ENCODE data around the gene ALDH4A1. TPM values are rescaled to one million over a fixed set of nuclear protein-coding genes. Genes with fewer than 3 reads are reported as not detected.

ALDH4A1 gene
- total and polyA plus RNA-seq, 2 of the 4 experiments (the other 2 are of a cell fraction): 8.6 to 21.1 TPM

DNA sequence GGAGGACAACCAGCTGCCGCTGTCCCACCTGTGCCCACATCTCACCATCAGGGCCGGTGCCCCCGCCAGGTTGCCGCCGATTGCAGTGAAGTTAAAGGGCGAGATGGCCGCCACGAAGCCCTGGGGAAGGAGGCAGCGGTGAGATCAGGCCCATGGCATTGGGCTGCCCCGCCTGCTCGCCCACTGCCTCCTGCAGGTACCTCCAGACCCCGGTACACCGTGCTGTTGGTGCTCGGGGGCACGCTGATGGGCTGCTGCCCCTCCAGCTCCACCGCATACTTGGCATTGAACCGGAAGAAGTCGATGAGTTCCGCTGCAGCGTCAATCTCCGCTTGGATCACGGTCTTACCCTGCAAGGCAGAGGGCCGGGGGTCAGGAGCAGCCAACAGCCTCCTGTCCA, 19.3 kb downstream of the ALDH4A1 start:
- peaks cover 5% of the 10 kb centered on the region; the same call in 1 of the 2 replicates for H3K9me1 ChIP-seq (ENCODE audit: insufficient read depth, low read length)
- H4K5ac ChIP-seq (ENCODE audit: low read depth, low read length): no peak overlapping the region
- in situ Hi-C loops (cut with MboI; ENCODE audit: low sequenced_read_pairs): no loop called here
- H3K9me3 ChIP-seq (ENCODE audit: control insufficient read depth, insufficient read depth, low read length): no peaks in the 10 kb centered on the region
- H3K4ac ChIP-seq (ENCODE audit: low read depth, low read length): no peak overlapping the region
- no peak overlapping the region for H3K4me3 ChIP-seq (ENCODE audit: insufficient read depth, low read depth, low read length)
- no peak overlapping the region for H4K91ac ChIP-seq (ENCODE audit: insufficient read depth, low read depth, low read length)
- H3K56ac ChIP-seq (ENCODE audit: extremely low read depth, insufficient read depth, low read length): no peak overlapping the region
- no peak overlapping the region for H3K27ac ChIP-seq (ENCODE audit: insufficient read depth, low read length)
- DNase-seq (no peak), ATAC-seq (ENCODE audit: low read depth) (no peak)
- H4K20me1 ChIP-seq (ENCODE audit: insufficient read depth, low read length): no peaks in the 10 kb centered on the region; the same call in none of the 2 replicates
- WGBS, 2 experiments (ENCODE audit: extremely low coverage in 2 of 2, insufficient read length in 1 of 2): 89% methylated on average over 15 of the region's 23 CpGs; no CpG with 5 or more reads in 1 of the 2 experiments
- intact Hi-C loops (cut with micrococcal nuclease): no loop called here
- H3K18ac ChIP-seq (ENCODE audit: low read depth, low read length): no peak overlapping the region
- H3K36me3 ChIP-seq (ENCODE audit: control insufficient read depth, insufficient read depth, low read length): peaks cover 2% of the 10 kb centered on the region; the same call in 1 of the 2 replicates
- H3K79me1 ChIP-seq (ENCODE audit: low read depth in 1 of 2, low read length in 2 of 2): no peaks in the 10 kb centered on the region
- H2AK9ac ChIP-seq (replicated peaks; ENCODE audit: low read depth, low read length, poor library complexity): no peak overlapping the region
- H2BK20ac ChIP-seq (ENCODE audit: low read depth, low read length): no peak overlapping the region
- H2AFZ ChIP-seq (replicated peaks; ENCODE audit: low read length, poor library complexity): no peak overlapping the region
- H3K9ac ChIP-seq (ENCODE audit: low read depth, low read length): no peak overlapping the region
- ChIA-PET POLR2A (ENCODE audit: unreplicated experiment) (no interaction called here), CTCF (interaction anchor here (1.0 to 2.5 kb wide), 3 partner anchors 8 to 205 kb away, joined by 5 to 7 read pairs (median 7); no protein-coding TSS in a partner anchor)
- no peak overlapping the region for H3K23ac ChIP-seq (ENCODE audit: low read depth, low read length)
- no peaks in the 10 kb centered on the region for H3K27me3 ChIP-seq (ENCODE audit: control insufficient read depth, insufficient read depth, low read length)
- H3K4me2 ChIP-seq (ENCODE audit: low read depth, low read length): no peak overlapping the region
- dilution Hi-C loops (cut with HindIII; ENCODE audit: low sequenced_read_pairs, unreplicated experiment): no loop called here
- H3K4me1 ChIP-seq (ENCODE audit: control insufficient read depth, insufficient read depth, low read length): peaks cover 6% of the 10 kb centered on the region
- H2BK5ac ChIP-seq (ENCODE audit: low read depth, low read length, poor library complexity, severe bottlenecking): no peak overlapping the region
- H2BK120ac ChIP-seq (ENCODE audit: low read depth, low read length): no peak overlapping the region
- BruUV-seq (replicated peaks): no TSS peak
- H4K8ac ChIP-seq (ENCODE audit: low read depth in 2 of 2, low read length in 2 of 2): no peak overlapping the region
- no peak overlapping the region for H2BK15ac ChIP-seq (ENCODE audit: low read depth, low read length)
- TF ChIP-seq RCOR1 (IDR thresholded peaks at IDR 0.05; ENCODE audit: insufficient replicate concordance, low read length): no peak
- no peak for TF ChIP-seq FOS (IDR thresholded peaks at IDR 0.05; ENCODE audit: low read depth, low read length)
- no peak for TF ChIP-seq CHD1 (IDR thresholded peaks at IDR 0.05; ENCODE audit: low read depth, low read length)
- TF ChIP-seq CEBPB (IDR thresholded peaks at IDR 0.05; ENCODE audit: low read depth, low read length): no peak
- TF ChIP-seq RFX5 (IDR thresholded peaks at IDR 0.05; ENCODE audit: low read depth, low read length): no peak
- no peak for TF ChIP-seq SMC3 (IDR thresholded peaks at IDR 0.05; ENCODE audit: low read depth, low read length)
- TF ChIP-seq NFE2L2 (IDR thresholded peaks at IDR 0.05; ENCODE audit: low read depth, low read length): no peak
- no peak for TF ChIP-seq MXI1 (IDR thresholded peaks at IDR 0.05; ENCODE audit: borderline replicate concordance, low read depth, low read length)
- no peak for TF ChIP-seq MAFK (IDR thresholded peaks at IDR 0.05; ENCODE audit: low read depth, low read length)
- no peak overlapping the region for H3K14ac ChIP-seq (replicated peaks; ENCODE audit: low read depth, low read length)
- H2AK5ac ChIP-seq (ENCODE audit: low read depth, low read length): no peak overlapping the region
